GM23248 (cell line): ENCODE data around the gene C17orf58. TPM values are rescaled to one million over a fixed set of nuclear protein-coding genes. Genes with fewer than 3 reads are reported as not detected.

Experiments used
- DNase-seq: peaks from one replicate; pipeline ENCODE4 v3.0.0-alpha.2; 2015
- H2AFZ ChIP-seq: fragments of 200-600 bp; sonication (generic); 2 replicates; pipeline ENCODE4 v1.6.1; 2016; ENCODE audit warnings: antibody characterized with exemption
- H3F3A ChIP-seq: fragments of 200-600 bp; sonication (generic); 2 replicates; pipeline ENCODE4 v1.6.1; 2016; ENCODE audit warnings: mild to moderate bottlenecking, antibody characterized with exemption, mixed run types; ENCODE audit not compliant: insufficient read depth
- H3K27ac ChIP-seq: fragments of 200-600 bp; sonication (generic); 2 replicates; pipeline ENCODE4 v1.5.1; 2016; ENCODE audit warnings: mild to moderate bottlenecking
- H3K27me3 ChIP-seq: fragments of 200-600 bp; sonication (generic); replicated peaks from 2 replicates; pipeline ENCODE4 v1.6.1; 2016; ENCODE audit warnings: mild to moderate bottlenecking; ENCODE audit not compliant: insufficient read depth
- H3K36me3 ChIP-seq: fragments of 200-600 bp; sonication (generic); 2 replicates; pipeline ENCODE4 v1.6.1; 2016; ENCODE audit warnings: low read depth, mild to moderate bottlenecking
- H3K4me1 ChIP-seq: fragments of 200-600 bp; sonication (generic); 2 replicates; pipeline ENCODE4 v1.6.1; 2016; ENCODE audit warnings: mild to moderate bottlenecking; ENCODE audit not compliant: insufficient read depth
- H3K4me2 ChIP-seq: fragments of 200-600 bp; sonication (generic); one replicate; pipeline ENCODE4 v1.6.1; 2016; ENCODE audit warnings: mild to moderate bottlenecking; ENCODE audit not compliant: unreplicated experiment
- H3K4me3 ChIP-seq: fragments of 200-600 bp; sonication (generic); 2 replicates; pipeline ENCODE4 v1.5.1; 2016; ENCODE audit warnings: mild to moderate bottlenecking
- H3K79me2 ChIP-seq: fragments of 200-600 bp; sonication (generic); 2 replicates; pipeline ENCODE4 v1.6.1; 2016; ENCODE audit warnings: mild to moderate bottlenecking; ENCODE audit not compliant: insufficient read depth
- H3K9ac ChIP-seq: fragments of 200-600 bp; sonication (generic); 2 replicates; pipeline ENCODE4 v1.6.1; 2016; ENCODE audit warnings: mild to moderate bottlenecking
- H3K9me2 ChIP-seq: fragments of 200-600 bp; sonication (generic); 2 replicates; pipeline ENCODE4 v1.6.1; 2016; ENCODE audit warnings: mixed run types, mild to moderate bottlenecking, moderate library complexity; ENCODE audit not compliant: insufficient read depth
- H3K9me3 ChIP-seq: fragments of 200-600 bp; sonication (generic); one replicate; pipeline ENCODE4 v1.6.1; 2017; ENCODE audit warnings: low read depth
- H4K20me1 ChIP-seq: fragments of 200-600 bp; sonication (generic); 2 replicates; pipeline ENCODE4 v1.6.0; 2016; ENCODE audit not compliant: insufficient read depth
- EZH2 ChIP-seq: fragments of 200-600 bp; sonication (generic); IDR thresholded peaks from 2 replicates; pipeline ENCODE4 v1.6.1; 2018; ENCODE audit warnings: antibody characterized with exemption, mild to moderate bottlenecking; ENCODE audit not compliant: insufficient read depth, poor library complexity, severe bottlenecking
- EZH2phosphoT487 ChIP-seq: fragments of 200-600 bp; sonication (generic); IDR thresholded peaks from 2 replicates; pipeline ENCODE4 v1.6.1; 2018; ENCODE audit warnings: antibody characterized with exemption, moderate library complexity, mild to moderate bottlenecking, low read depth; ENCODE audit not compliant: insufficient read depth
- WGBS, 2 experiments: methylation state at CpG; one replicate each; pipeline ENCODE4 v1.1.6; 2015 to 2017; ENCODE audit warnings: low lambda C conversion rate in 2 of 2, low coverage in 1 of 2; ENCODE audit errors: missing lambda C conversion rate in 2 of 2; 5-methylcytosine and 5-hydroxymethylcytosine counted together
- in situ Hi-C: fragments of 300-500 bp; cut with MboI; formaldehyde crosslinking; loops from 2 replicates; pipeline ENCODE4 v1.15.0; 2020
- polyA plus RNA-seq: library from polyadenylated mRNA; unstranded; fragments of >200 nt; fragmentation: Nextera tagmentation; extraction: Ambion mirVana; gene quantifications from 2 replicates; pipeline ENCODE4 v1.2.1, GENCODE V29; 2016
- total RNA-seq: library from RNA; depleted of rRNA; stranded (reverse); fragments of >200 nt; shearing (Covaris generic); gene quantifications from 2 replicates; pipeline ENCODE4 v1.2.3, GENCODE V29; 2014

C17orf58 gene
- total and polyA plus RNA-seq, 2 experiments from 2014 or later = 12.8 to 14.3 TPM

- Histone ChIP-seq H3K9me3 (no peaks in the 10 kb centered on the region), H3K27me3 (no peaks in the 10 kb centered on the region), H3K4me1 (no peaks in the 10 kb centered on the region), H3K9me2 (no peaks in the 10 kb centered on the region), H3K4me3 (no peak overlapping the region), H3K27ac (no peak overlapping the region), H3K9ac (no peak overlapping the region), H3K79me2 (no peaks in the 10 kb centered on the region), H3F3A (no peaks in the 10 kb centered on the region), H3K36me3 (no peaks in the 10 kb centered on the region), H3K4me2 (no peak overlapping the region), H4K20me1 (no peaks in the 10 kb centered on the region), H2AFZ (no peak overlapping the region)
- 94 to 100% methylated on average over 2 to 3 of the region's 3 CpGs for WGBS, 2 experiments
- no peak for DNase-seq
- in situ Hi-C loops = no loop called here
- no peak for TF ChIP-seq EZH2phosphoT487
- TF ChIP-seq EZH2 = no peak
Measured at GRCh38 chr17:68004201-68004600, 7.9 kb upstream of the C17orf58 start.

GRCh38 chr17:67999291-67999911 is 3.1 kb upstream of the C17orf58 start:
- H2AFZ ChIP-seq = no peak overlapping the region
- H3K27ac ChIP-seq = no peak overlapping the region
- H3K27me3 ChIP-seq = no peaks in the 10 kb centered on the region
- H4K20me1 ChIP-seq = no peaks in the 10 kb centered on the region
- WGBS, 2 experiments = 97 to 100% methylated on average over 3 of the region's 3 CpGs
- no peak overlapping the region for H3K4me3 ChIP-seq
- no peaks in the 10 kb centered on the region for H3K79me2 ChIP-seq
- no peaks in the 10 kb centered on the region for H3K36me3 ChIP-seq
- peaks cover 10% of the 10 kb centered on the region for H3K4me1 ChIP-seq
- H3K9me3 ChIP-seq = no peaks in the 10 kb centered on the region
- no peak overlapping the region for H3K4me2 ChIP-seq
- H3K9ac ChIP-seq = no peak overlapping the region
- in situ Hi-C loops = no loop called here
- H3F3A ChIP-seq = peaks cover 10% of the 10 kb centered on the region
- H3K9me2 ChIP-seq = no peaks in the 10 kb centered on the region
- DNase-seq = peak; percentile 41
- no peak for TF ChIP-seq EZH2
- no peak for TF ChIP-seq EZH2phosphoT487

- 47 to 69% methylated on average over 2 of the region's 2 CpGs for WGBS, 2 experiments
- in situ Hi-C loops = no loop called here
- peaks cover 15% of the 10 kb centered on the region for H3F3A ChIP-seq
Measured at GRCh38 chr17:67998466-67998865, 2.2 kb upstream of the C17orf58 start.

GRCh38 chr17:67995570-67996263 is 552 bp downstream of the C17orf58 start:
- in situ Hi-C loops = no loop called here
- Histone ChIP-seq H3K27ac (peak overlapping the region; percentile 60), H3K79me2 (no peaks in the 10 kb centered on the region), H3K4me1 (peaks cover 10% of the 10 kb centered on the region), H2AFZ (peak overlapping the region; percentile 65), H3F3A (peaks cover 27% of the 10 kb centered on the region), H3K9me2 (no peaks in the 10 kb centered on the region), H4K20me1 (no peaks in the 10 kb centered on the region), H3K9me3 (no peaks in the 10 kb centered on the region), H3K27me3 (no peaks in the 10 kb centered on the region), H3K36me3 (no peaks in the 10 kb centered on the region), H3K9ac (peak overlapping the region; percentile 62), H3K4me2 (peak overlapping the region; percentile 84), H3K4me3 (peak overlapping the region; percentile 71)
- peak; percentile 53 for DNase-seq
- TF ChIP-seq EZH2phosphoT487 = no peak
- TF ChIP-seq EZH2 = no peak
- 1% methylated on average over 31 to 39 of the region's 43 CpGs for WGBS, 2 experiments

More at GRCh38 chr17:67998466-67998865, 2.2 kb upstream of the C17orf58 start:
- Histone ChIP-seq H2AFZ (no peak overlapping the region), H3K4me1 (peaks cover 10% of the 10 kb centered on the region), H3K9ac (no peak overlapping the region), H3K9me3 (no peaks in the 10 kb centered on the region), H3K27me3 (no peaks in the 10 kb centered on the region), H3K4me2 (no peak overlapping the region), H3K27ac (no peak overlapping the region), H3K36me3 (no peaks in the 10 kb centered on the region), H3K9me2 (no peaks in the 10 kb centered on the region), H3K4me3 (no peak overlapping the region), H3K79me2 (no peaks in the 10 kb centered on the region), H4K20me1 (no peaks in the 10 kb centered on the region)
- peak; percentile 12 for DNase-seq
- TF ChIP-seq EZH2 = no peak
- no peak for TF ChIP-seq EZH2phosphoT487
